B cell (primary cell): Measurements from ENCODE around the gene CFAP119. TPM values are rescaled to one million over a fixed set of nuclear protein-coding genes. Genes with fewer than 3 reads are reported as not detected.

Experiments
- ATAC-seq: fragments of 200-7000 bp; cut with Tn5 transposase; one replicate; pipeline ENCODE4 v1.10.0; 2021; ENCODE audit warnings: low read depth, mild to moderate bottlenecking, moderate number of reproducible peaks, moderate library complexity
- CTCF ChIA-PET: fragments of 350-600 bp; sonication (Branson Sonifier 250); formaldehyde crosslinking; loops from one replicate; lab custom pipeline; 2021; ENCODE audit warnings: antibody characterized with exemption, inconsistent platforms; lab: Charles Lee
- POLR2A ChIA-PET: fragments of 350-600 bp; sonication (Branson Sonifier 250); formaldehyde crosslinking; loops from one replicate; lab custom pipeline; 2021; ENCODE audit warnings: antibody characterized with exemption; lab: Charles Lee
- DNase-seq: peaks from one replicate; pipeline ENCODE4 v3.0.0; 2013
- H2AFZ ChIP-seq: 2 replicates; pipeline ENCODE4 v1.6.1; 2012; ENCODE audit warnings: mild to moderate bottlenecking, low read depth, low read length; ENCODE audit not compliant: insufficient read depth, poor library complexity, severe bottlenecking
- H3K27ac ChIP-seq, 2 donors: 1 replicate in 1 of 2; 2 replicates in 1 of 2; pipeline ENCODE4 v1.5.1; 2012 to 2013; ENCODE audit warnings: low read length in 2 of 2, mild to moderate bottlenecking in 2 of 2, moderate library complexity in 1 of 2
- H3K27me3 ChIP-seq, 4 experiments: fragments of 200-600 bp in 1 of 4; sonication (generic) in 1 of 4; replicated peaks in 1 of 4; 1 replicate in 2 of 4; 2 replicates in 2 of 4; pipeline versions ENCODE4 v1.6.1 to v1.7.0; 2013 to 2016; ENCODE audit warnings: low read length in 3 of 4, mild to moderate bottlenecking in 2 of 4, mixed read lengths in 1 of 4, moderate library complexity in 1 of 4; ENCODE audit not compliant: insufficient read depth in 4 of 4, control insufficient read depth in 3 of 4; ENCODE audit errors: control extremely low read depth in 1 of 4
- H3K36me3 ChIP-seq, 2 experiments: replicated peaks in 1 of 2; 1 replicate in 1 of 2; 2 replicates in 1 of 2; pipeline versions ENCODE4 v1.6.1 to v1.7.1; 2013; ENCODE audit warnings: low read length in 1 of 2; ENCODE audit not compliant: insufficient read depth in 2 of 2, control insufficient read depth in 1 of 2; ENCODE audit errors: control extremely low read depth in 1 of 2, extremely low read depth in 1 of 2
- H3K4me1 ChIP-seq, 2 donors: fragments of 200-600 bp in 1 of 2; sonication (generic) in 1 of 2; 1 replicate in 1 of 2; 2 replicates in 1 of 2; pipeline versions ENCODE4 v1.5.1 to v1.6.1; 2013 to 2017; ENCODE audit warnings: low read length in 2 of 2; ENCODE audit not compliant: control insufficient read depth in 2 of 2, insufficient read depth in 2 of 2
- H3K4me2 ChIP-seq: replicated peaks from 2 replicates; pipeline ENCODE3; 2012; ENCODE audit warnings: mild to moderate bottlenecking, low read depth, low read length; ENCODE audit not compliant: poor library complexity, severe bottlenecking
- H3K4me3 ChIP-seq, 5 experiments: fragments of 200-600 bp in 1 of 5; sonication (generic) in 1 of 5; 1 replicate in 3 of 5; 2 replicates in 2 of 5; pipeline versions ENCODE4 v1.5.1 to v1.7.0; 2011 to 2016; ENCODE audit warnings: low read length in 4 of 5, mild to moderate bottlenecking in 4 of 5, low read depth in 2 of 5, control low read depth in 1 of 5, moderate library complexity in 1 of 5; ENCODE audit not compliant: insufficient read depth in 1 of 5; ENCODE audit errors: control extremely low read depth in 1 of 5, extremely low read depth in 1 of 5
- H3K79me2 ChIP-seq: fragments of 200-600 bp; sonication (generic); one replicate; pipeline ENCODE4 v1.6.0; 2016; ENCODE audit warnings: low read length; ENCODE audit not compliant: control insufficient read depth, insufficient read depth
- H3K9ac ChIP-seq: fragments of 200-600 bp; sonication (generic); 2 replicates; pipeline ENCODE4 v1.6.1; 2017; ENCODE audit warnings: mild to moderate bottlenecking, low read length, moderate library complexity
- H3K9me3 ChIP-seq, 3 donors: one replicate each; pipeline versions ENCODE4 v1.6.1 to v1.7.1; 2013; ENCODE audit warnings: low read length in 2 of 3; ENCODE audit not compliant: control insufficient read depth in 2 of 3, insufficient read depth in 1 of 3; ENCODE audit errors: control extremely low read depth in 1 of 3
- H4K20me1 ChIP-seq: 2 replicates; pipeline ENCODE4 v1.6.0; 2012; ENCODE audit warnings: mild to moderate bottlenecking, low read length; ENCODE audit not compliant: insufficient read depth, control insufficient read depth, poor library complexity, severe bottlenecking
- H3K27ac Mint-ChIP-seq: one replicate; pipeline ENCODE4 v1.8.0; 2021; ENCODE audit warnings: mixed read lengths
- H3K27me3 Mint-ChIP-seq: one replicate; pipeline ENCODE4 v1.8.0; 2021; ENCODE audit warnings: mixed read lengths
- H3K4me1 Mint-ChIP-seq: one replicate; pipeline ENCODE4 v1.8.0; 2021; ENCODE audit warnings: mixed read lengths
- H3K4me3 Mint-ChIP-seq: one replicate; pipeline ENCODE4 v1.8.0; 2021; ENCODE audit warnings: mixed read lengths
- H3K9me3 Mint-ChIP-seq: one replicate; pipeline ENCODE4 v1.8.0; 2022; ENCODE audit warnings: mixed read lengths; ENCODE audit not compliant: insufficient read depth
- CTCF ChIP-seq: fragments of 200-600 bp; IDR thresholded peaks from one replicate; pipeline ENCODE4 v1.8.0; 2022; ENCODE audit warnings: antibody characterized with exemption, mild to moderate bottlenecking
- EZH2 ChIP-seq: IDR thresholded peaks from 2 replicates; pipeline ENCODE4 v1.6.1; 2012; ENCODE audit warnings: borderline replicate concordance, low read depth, mild to moderate bottlenecking, moderate library complexity, low read length; ENCODE audit not compliant: insufficient read depth, poor library complexity, severe bottlenecking
- WGBS: methylation state at CpG from one replicate; pipeline ENCODE4 v1.1.5; 2013; ENCODE audit warnings: missing lambda C conversion rate; ENCODE audit not compliant: insufficient coverage; 5-methylcytosine and 5-hydroxymethylcytosine counted together
- intact Hi-C: fragments of 100-400 bp; cut with micrococcal nuclease; formaldehyde crosslinking; loops from one replicate; pipeline ENCODE4 v1.10.0; 2022
- polyA plus RNA-seq: library from polyadenylated mRNA; depleted of rRNA; stranded (reverse); fragments of >200 nt; gene quantifications from 2 replicates; pipeline ENCODE4 v1.2.3, GENCODE V29; 2012
- total RNA-seq, 2 donors: library from RNA; stranded (reverse); fragments of 120-200 nt in 1 of 2; gene quantifications; 1 replicate in 1 of 2; 2 replicates in 1 of 2; pipeline versions ENCODE4 v1.2.3 to v1.2.4, GENCODE V29; 2013 to 2022

Gene CFAP119
- total and polyA plus RNA-seq, 2 donors (not counting 1 experiment from before 2014, with no cell fraction given): 8.5 to 11.7 TPM

GRCh38 chr16:30738984-30739951, 22.6 kb downstream of the CFAP119 start:
- WGBS: 96% methylated on average over 29 of the region's 37 CpGs
- no peaks in the 10 kb centered on the region for H3K27me3 Mint-ChIP-seq
- no peak overlapping the region for H3K4me3 ChIP-seq
- no peaks in the 10 kb centered on the region for H3K9me3 ChIP-seq
- ChIA-PET POLR2A (no interaction called here), CTCF (no interaction called here)
- no peaks in the 10 kb centered on the region for H3K4me1 ChIP-seq
- no peaks in the 10 kb centered on the region for H3K9me3 Mint-ChIP-seq
- H3K4me1 Mint-ChIP-seq: peaks cover 5% of the 10 kb centered on the region
- H3K79me2 ChIP-seq: peaks cover 29% of the 10 kb centered on the region
- H4K20me1 ChIP-seq: peaks cover 31% of the 10 kb centered on the region
- no peak overlapping the region for H3K9ac ChIP-seq
- no peak for TF ChIP-seq EZH2
- TF ChIP-seq CTCF: no peak
- no peak overlapping the region for H3K4me3 Mint-ChIP-seq
- intact Hi-C loops: no loop called here
- no peaks in the 10 kb centered on the region for H3K27me3 ChIP-seq
- no peak overlapping the region for H3K27ac ChIP-seq
- no peak for ATAC-seq
- no peak overlapping the region for H3K27ac Mint-ChIP-seq
- H3K36me3 ChIP-seq: peaks cover 0 to 57% of the 10 kb centered on the region in 2 experiments
- no peak for DNase-seq
- no peak overlapping the region for H2AFZ ChIP-seq
- no peak overlapping the region for H3K4me2 ChIP-seq
